ENCODE measurements around the gene FAAP100.

The FAAP100 gene

GRCh38 chr17:81553018-81553615, 964 bp upstream of the FAAP100 start:
- DNase-seq: peak; percentile 80

- DNase-seq: no peak
Observed at GRCh38 chr17:81551458-81552243, 502 bp downstream of the FAAP100 start.

- DNase-seq: no peak
Observed at GRCh38 chr17:81550830-81551457, 1.2 kb downstream of the FAAP100 start.

DNA sequence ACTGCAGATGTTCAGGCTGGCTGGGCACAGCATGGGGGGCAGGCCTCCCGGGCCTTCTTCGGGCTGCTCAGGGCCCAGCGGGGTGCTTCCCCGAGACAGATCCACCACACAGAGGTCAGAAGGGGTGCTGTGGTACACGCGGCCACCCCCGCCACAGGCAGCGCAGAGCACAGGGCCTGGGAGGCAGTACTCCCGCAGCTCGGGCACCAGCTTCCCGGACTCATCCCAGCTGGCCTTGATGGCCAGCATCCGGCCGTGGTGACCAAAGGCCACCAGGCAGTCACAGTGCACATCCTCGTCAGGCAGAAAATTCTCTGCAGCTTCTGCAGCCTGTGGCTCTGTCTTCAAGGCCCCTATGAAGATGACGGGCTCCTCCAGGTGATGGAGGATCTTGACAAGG, 1.9 kb downstream of the FAAP100 start:
- no peak for DNase-seq

DNA sequence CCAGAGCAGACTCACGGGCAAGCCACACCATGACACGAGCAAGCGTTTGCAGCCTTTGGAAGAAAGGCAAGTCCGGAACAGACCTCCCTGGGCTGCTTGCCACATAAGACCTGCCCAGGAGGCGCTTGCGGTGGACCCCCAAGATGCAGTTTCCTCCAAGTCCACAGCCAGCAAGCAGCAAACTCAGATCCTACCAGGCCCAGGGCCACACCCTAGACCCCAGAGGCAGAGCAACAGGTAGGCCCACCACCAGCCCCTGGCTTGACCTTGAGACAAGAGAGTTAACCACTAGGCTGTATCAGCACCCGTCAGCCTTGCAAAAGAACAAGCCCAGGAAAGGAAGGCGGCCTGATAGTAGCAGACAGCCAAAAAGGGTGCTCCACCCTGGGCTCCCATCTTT, 2.3 kb downstream of the FAAP100 start:
- no peak for DNase-seq

DNA sequence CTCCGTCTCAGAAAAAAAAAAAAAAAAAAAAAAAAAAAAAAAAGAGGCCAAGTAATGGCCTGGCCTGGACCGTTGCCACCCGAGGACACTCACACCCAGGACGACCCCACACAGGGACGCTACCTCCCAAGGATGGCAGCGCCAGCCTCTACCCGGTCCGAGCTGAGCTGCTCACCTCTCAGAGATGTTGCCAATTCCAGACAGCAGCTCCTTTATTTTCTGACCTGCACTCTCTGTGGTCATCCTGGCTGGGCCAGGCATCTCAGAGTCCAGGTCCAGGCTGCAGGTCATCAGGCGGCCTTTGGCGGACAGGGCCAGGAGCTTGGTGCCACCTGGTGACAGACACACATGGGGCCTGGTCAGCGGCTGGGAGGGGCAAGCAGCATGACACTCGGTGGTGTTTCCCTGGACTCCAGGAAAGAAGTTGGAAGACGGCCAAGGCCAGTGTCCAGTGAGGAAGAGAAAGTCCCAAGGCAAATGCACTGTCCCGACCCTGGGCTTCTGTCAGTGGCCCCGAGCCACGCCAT, 3.1 kb downstream of the FAAP100 start:
- no peak for DNase-seq

GRCh38 chr17:81547614-81547982, 4.6 kb downstream of the FAAP100 start:
- DNase-seq: no peak

DNA sequence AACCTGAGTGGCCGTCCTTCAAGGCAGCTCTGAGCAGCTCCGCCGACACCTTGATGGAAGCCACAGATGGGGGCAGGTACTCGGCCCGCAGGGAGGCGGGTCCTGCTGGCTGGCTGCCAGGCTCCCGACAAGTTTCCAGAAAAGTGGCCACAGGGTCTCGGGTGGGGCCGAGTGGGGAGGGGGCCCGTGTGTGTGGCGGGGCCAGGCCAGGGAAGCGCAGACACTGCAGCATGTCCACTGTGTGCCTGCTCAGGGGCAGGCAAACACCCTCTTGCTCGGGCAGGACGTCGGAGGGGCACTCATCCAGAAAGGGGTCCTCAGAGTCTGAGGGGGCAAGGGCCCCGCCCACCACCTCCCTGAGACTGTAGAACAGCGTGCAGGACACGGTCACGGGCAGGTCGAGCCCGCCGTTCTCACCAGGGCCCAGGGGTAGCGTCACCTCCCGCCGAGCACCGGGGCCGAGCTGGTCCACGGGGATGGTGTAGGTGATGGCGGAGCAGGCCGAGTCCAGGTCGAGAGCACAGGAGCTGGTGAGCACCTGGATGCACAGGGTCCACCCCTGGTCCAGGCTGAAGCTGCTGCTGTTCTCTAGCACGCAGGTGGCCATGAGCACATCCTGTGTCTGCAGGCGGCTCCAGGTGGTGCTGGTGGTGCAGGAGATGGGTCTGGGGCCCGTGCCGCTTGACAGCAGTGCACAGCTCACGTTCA, 5.1 kb downstream of the FAAP100 start:
- no peak for DNase-seq

DNA sequence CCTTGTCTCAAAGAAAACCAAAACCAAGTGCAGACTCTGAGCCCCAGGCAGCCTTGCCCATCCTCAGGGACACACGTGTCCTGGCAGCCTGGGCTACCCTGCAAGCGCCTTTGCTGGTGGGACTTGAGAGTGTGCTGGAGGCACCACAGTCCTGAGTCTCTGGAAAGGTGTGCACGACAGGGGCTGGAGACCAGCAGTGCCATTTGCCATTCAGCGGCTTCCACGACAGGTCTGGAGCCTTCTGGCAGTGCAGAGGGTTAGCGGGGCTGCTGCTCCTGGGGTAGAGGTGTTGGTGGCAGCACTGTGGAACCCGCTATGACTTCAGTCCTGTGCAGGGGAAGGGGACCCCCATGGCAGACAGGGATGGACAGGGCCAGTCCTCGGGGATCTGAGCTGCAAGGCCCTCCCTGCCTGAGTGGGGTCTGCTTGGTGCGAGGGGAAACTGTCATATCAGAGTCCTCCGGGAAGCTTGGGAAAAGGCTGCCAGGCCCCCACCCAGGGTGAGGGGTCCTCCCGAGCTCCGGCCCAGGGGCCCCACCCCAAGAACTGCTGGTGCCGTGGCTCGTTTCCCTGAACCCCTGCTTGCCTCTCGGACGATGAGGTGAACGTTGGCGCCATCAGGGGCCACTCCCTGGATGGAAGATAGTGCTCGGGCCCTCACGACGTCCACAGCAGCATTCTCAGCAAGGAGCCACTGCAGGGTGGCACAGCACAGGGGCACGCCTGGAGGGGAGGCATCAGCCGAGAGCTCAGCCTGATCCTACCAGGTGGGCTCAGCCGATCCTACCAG, 6.8 kb downstream of the FAAP100 start:
- DNase-seq: no peak

GRCh38 chr17:81544281-81544974, 7.7 kb downstream of the FAAP100 start:
- DNase-seq: no peak

GRCh38 chr17:81543756-81544155, 8.4 kb downstream of the FAAP100 start:
- DNase-seq: no peak

GRCh38 chr17:81543339-81543675, 8.8 kb downstream of the FAAP100 start:
- DNase-seq: no peak

GRCh38 chr17:81542431-81543338, 9.5 kb downstream of the FAAP100 start:
- no peak for DNase-seq

DNA sequence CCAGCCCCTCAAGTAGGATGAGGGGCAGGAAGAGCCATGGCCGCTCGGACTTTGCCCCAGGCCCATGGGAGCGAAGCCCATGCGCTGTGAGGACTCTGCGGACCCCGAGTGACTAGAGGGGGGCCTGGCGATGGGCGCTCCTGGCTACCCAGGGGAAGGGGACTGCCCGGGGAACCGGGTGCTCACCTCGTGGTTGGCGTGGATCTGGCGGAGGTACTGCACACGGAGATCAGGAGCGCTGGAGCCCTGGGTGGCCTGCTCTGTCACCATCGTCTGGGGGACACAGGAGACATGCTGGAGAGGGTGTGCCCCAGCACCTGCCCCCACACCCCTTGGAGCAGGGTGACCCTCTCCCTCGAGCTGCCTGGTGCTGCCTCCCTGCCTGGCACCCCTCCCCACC, 11.0 kb downstream of the FAAP100 start:
- DNase-seq: no peak

DNA sequence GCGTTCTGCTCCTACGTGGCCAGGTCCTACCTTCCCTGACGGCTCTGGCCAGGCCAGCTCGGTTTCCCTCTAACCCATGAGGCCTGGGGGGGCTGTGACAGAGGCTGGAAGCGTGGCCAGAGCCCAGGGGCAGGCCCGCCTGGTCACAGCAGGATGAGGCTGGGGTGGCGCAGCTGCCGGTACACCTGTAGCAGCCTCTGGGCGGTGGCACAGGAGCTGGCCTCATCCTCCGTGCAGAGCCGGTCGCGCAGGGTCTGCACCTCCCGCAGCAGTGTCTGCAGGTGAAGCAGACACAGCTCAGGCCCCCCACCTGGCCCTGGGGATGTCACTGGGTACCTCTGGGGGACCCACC, 11.5 kb downstream of the FAAP100 start:
- no peak for DNase-seq

- DNase-seq: no peak
Observed at GRCh38 chr17:81539961-81540675, 12.0 kb downstream of the FAAP100 start.

GRCh38 chr17:81539571-81539900, 12.6 kb downstream of the FAAP100 start:
- no peak for DNase-seq

DNA sequence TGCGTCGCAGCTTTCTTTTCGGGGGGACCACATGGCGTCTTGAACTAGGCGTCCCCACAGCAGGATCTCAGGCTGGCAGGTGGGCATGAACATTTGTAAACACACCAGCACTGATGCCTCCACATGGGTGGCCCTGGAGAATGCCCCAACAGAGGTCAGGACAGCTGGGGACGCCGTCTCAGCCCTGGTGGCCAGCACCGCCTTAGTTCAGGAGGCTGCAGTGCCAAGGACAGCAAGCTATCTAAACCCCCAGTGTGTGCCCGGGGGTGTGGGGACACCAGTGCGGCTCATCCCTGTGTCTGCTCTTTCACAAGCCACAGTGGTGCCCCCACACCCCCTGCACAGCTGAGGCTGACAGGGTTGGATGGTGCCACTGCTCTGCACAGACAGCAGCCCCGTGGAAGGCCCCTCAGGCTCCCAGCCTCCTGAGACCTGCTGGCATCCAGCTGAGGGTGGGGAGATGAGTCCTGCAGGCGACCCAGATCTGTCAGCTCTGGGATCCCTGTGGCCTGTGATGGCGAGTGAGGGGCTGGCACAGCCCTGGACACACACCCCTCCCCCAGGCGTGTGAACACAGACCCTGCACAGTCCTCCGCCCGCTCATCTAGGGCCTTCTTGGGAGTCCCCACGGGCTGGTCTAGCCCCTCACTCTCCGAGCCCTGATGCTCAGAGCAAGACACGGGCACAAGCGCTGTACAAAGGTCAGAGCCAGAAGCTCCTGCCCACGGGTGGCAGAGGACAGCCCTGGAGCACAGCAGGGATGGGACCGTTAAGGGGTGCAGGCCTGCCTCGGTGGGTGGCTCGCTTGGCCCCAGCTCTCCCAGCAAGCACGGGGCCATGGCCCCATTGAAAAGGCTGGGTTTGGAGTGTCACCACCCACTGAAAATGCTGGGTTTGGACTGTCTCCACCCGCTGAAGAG, 13.2 kb downstream of the FAAP100 start:
- no peak for DNase-seq

GRCh38 chr17:81537856-81538555, 14.1 kb downstream of the FAAP100 start:
- DNase-seq: no peak
